ENCODE measurements around the gene TMC4. TPM values are rescaled to one million over a fixed set of nuclear protein-coding genes. Genes with fewer than 3 reads are reported as not detected.
A peak's percentile ranks its signal among the peaks of the same experiment; 100 is the strongest.
"Not testable (repeated sequence)": the region's sequence is repeated elsewhere in the genome, so short reads cannot be mapped to it uniquely, and the experiment has no call there.

TMC4 gene, protein sequence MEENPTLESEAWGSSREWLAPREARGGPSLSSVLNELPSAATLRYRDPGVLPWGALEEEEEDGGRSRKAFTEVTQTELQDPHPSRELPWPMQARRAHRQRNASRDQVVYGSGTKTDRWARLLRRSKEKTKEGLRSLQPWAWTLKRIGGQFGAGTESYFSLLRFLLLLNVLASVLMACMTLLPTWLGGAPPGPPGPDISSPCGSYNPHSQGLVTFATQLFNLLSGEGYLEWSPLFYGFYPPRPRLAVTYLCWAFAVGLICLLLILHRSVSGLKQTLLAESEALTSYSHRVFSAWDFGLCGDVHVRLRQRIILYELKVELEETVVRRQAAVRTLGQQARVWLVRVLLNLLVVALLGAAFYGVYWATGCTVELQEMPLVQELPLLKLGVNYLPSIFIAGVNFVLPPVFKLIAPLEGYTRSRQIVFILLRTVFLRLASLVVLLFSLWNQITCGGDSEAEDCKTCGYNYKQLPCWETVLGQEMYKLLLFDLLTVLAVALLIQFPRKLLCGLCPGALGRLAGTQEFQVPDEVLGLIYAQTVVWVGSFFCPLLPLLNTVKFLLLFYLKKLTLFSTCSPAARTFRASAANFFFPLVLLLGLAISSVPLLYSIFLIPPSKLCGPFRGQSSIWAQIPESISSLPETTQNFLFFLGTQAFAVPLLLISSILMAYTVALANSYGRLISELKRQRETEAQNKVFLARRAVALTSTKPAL
- 1 to 10 TPM; 1.3 to 4.5 (median 3.0) TPM for polyA plus RNA-seq (ENCODE audit: insufficient read length in 10 of 10)
- long read RNA-seq, donor 1, result 0 reads
- long read RNA-seq, donor 2, result 0 reads
- long read RNA-seq, donor 3, result 0 reads
- long read RNA-seq, donor 4, result 0 reads
- long read RNA-seq, donor 5, result 0 reads
- long read RNA-seq, donor 6, result 0 reads
- long read RNA-seq, donor 7, result 0 reads
- long read RNA-seq, donor 8, result 0 reads
- long read RNA-seq, donor 9, result 0 reads

- peak in 1 of 3 donors; percentile 51 for DNase-seq
Measured at GRCh38 chr19:54172471-54173358, at the start of gene TMC4. Gene TMC4 (minus strand): TSS chr19:54173160. CDS start chr19:54173117, 43 bp downstream.

- not testable (repeated sequence) for DNase-seq
Measured at GRCh38 chr19:54221947-54222346, 49.0 kb upstream of the TMC4 start.

- not testable (repeated sequence) for DNase-seq
Measured at GRCh38 chr19:54219702-54220101, 46.7 kb upstream of the TMC4 start.

- DNase-seq, result no peak
Measured at GRCh38 chr19:54218960-54219661, 46.2 kb upstream of the TMC4 start.

GRCh38 chr19:54218259-54218658 is 45.3 kb upstream of the TMC4 start:
- no peak for DNase-seq

GRCh38 chr19:54217517-54218247 is 44.7 kb upstream of the TMC4 start:
- DNase-seq, result not testable (repeated sequence)

DNA sequence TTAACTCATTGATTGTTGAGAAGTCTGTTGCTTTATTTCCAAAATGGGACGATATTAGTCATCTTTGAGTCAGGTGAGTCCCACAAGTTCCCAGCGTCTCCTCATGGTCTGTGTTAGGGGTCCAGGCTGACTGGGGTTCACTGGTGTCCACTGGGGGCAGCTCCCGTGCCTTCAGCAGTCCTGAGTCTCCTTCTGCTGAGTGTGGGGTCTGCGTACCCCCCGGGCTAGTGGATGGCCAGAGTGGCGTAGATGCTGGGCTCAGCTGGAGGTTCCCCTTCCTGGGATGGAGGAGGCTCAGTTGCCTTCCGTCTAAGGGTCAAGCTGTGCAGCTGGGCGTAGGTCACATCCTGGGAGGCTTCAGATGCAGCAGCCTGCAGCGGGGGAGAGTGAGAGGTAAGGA is 43.9 kb upstream of the TMC4 start:
- DNase-seq, result no peak

GRCh38 chr19:54214734-54215133 is 41.8 kb upstream of the TMC4 start:
- DNase-seq, result not testable (repeated sequence)

- not testable (repeated sequence) for DNase-seq
Measured at GRCh38 chr19:54214217-54214616, 41.3 kb upstream of the TMC4 start.

DNA sequence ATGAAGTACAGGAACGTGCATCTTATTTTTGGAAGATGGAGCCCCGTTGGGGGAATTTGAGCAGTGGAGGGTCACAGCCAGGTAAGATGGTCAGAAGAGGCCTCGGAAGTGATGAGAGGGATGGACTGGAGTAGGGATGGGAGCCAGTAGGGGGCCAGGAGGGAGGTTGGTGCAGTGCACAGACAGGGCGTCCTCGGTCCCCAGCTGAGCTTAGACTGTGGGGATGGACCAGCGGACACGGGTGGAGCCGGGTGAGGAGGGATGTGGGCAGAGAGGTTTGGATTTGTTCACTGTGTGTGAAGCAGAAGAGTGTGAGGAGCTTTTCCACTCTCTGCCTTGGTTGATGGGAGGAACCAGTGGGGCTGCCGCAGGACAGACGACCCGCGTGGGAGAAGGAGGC is 38.3 kb upstream of the TMC4 start:
- DNase-seq, result no peak

GRCh38 chr19:54209811-54210494 is 37.0 kb upstream of the TMC4 start:
- DNase-seq, result peak; percentile 59 to 89 (median 64)

DNA sequence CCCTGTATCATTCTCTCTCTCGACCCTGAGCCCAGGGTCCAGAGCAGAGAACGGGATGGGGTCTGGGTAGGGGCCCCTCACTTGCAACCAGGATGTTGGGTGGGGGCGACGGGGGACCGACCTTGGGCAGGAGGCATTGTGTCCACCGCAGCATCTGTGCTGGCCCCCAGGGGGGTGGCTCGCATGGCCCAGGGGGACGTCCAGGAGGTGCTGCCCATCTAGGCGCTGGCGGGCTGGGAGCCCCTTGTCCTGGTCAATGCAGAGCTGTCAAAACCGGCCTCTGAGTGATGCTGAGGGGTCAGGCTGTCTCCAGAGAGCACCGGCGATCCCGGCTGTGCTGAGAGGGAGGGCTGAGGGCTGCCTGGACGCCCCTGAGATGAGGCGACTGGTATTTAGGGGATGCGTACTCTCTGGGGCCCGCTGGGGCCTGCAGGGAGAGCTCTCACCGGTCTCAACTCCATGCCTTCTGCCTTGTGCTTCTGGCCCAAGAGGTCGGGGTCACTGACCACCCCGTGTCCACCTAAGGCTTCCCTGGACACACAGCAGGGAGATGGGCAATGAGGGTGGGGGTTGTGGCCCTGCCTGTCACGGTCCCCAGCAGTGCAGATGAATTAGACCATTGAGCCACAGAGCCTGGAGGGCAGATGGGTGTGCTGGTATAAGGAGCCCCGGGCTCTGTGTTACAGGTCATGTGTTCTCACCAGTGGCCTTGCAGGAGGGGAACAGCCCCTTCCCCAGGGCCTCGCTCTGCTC is 36.3 kb upstream of the TMC4 start:
- no peak for DNase-seq

- no peak for DNase-seq
Measured at GRCh38 chr19:54208784-54209057, 35.8 kb upstream of the TMC4 start.

GRCh38 chr19:54207983-54208783 is 35.2 kb upstream of the TMC4 start:
- DNase-seq, result peak; percentile 40 to 77 (median 69)

- no peak for DNase-seq
Measured at GRCh38 chr19:54207676-54207982, 34.7 kb upstream of the TMC4 start.

DNA sequence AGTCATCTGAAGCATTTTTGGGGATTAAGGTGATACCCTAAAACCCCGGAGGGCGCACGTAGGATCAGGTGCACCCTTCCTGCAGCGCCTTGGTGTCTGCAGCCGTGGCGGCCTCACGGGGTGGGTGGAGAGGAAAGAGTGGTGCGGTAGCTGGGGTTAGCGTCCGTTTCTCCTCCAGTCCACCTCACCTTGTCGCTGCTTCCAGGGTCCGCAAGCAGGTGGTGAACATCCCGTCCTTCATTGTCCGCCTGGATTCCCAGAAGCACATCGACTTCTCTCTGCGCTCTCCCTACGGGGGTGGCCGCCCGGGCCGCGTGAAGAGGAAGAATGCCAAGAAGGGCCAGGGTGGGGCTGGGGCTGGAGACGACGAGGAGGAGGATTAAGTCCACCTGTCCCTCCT is 34.2 kb upstream of the TMC4 start:
- DNase-seq, result not testable (repeated sequence)

DNA sequence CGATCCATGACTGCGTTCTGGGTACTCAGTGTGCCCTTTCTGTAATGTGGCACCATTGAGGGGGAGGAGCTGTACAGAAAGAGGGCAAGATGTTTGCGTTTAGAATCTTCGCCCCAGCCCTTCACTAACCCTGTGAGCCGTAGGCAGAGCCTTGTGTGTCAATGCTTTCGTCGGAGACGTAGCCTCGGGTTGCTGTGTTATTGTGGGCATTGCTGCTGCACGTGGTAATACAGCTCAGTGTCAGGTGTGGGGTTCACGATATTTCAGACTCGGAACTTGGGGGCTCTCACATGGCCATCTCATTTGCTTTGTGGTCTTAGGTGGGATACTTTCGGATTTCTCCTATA is 33.8 kb upstream of the TMC4 start:
- no peak for DNase-seq

- no peak for DNase-seq
Measured at GRCh38 chr19:54206030-54206830, 33.3 kb upstream of the TMC4 start.

Measured in muscle of back (tissue), 13 donors.